CD14-positive monocyte (primary cell): ENCODE data around the gene IL16. TPM values are rescaled to one million over a fixed set of nuclear protein-coding genes. Genes with fewer than 3 reads are reported as not detected.
A peak's percentile ranks its signal among the peaks of the same experiment; 100 is the strongest.

Experiments
- DNase-seq, 3 donors: peaks; one replicate each; pipeline ENCODE4 v3.0.0-alpha.2; 2011 to 2022
- H2AFZ ChIP-seq: 2 replicates; pipeline ENCODE4 v1.6.0; 2012; ENCODE audit warnings: mild to moderate bottlenecking, low read depth, low read length, inconsistent platforms; ENCODE audit not compliant: insufficient read depth, poor library complexity, severe bottlenecking
- H3K27ac ChIP-seq, 2 donors: 1 replicate in 1 of 2; 2 replicates in 1 of 2; pipeline ENCODE4 v1.5.1; 2012 to 2013; ENCODE audit warnings: low read length in 2 of 2, control low read depth in 1 of 2, inconsistent platforms in 1 of 2, low read depth in 1 of 2, mild to moderate bottlenecking in 1 of 2
- H3K27me3 ChIP-seq, 2 donors: one replicate each; pipeline versions ENCODE4 v1.6.0 to v1.6.1; 2011 to 2013; ENCODE audit warnings: low read length in 2 of 2; ENCODE audit not compliant: control insufficient read depth in 2 of 2, insufficient read depth in 2 of 2
- H3K36me3 ChIP-seq, 2 donors: replicated peaks in 1 of 2; 1 replicate in 1 of 2; 2 replicates in 1 of 2; pipeline versions ENCODE4 v1.5.1 to v1.6.1; 2012 to 2013; ENCODE audit warnings: low read length in 2 of 2, control low read depth in 1 of 2, inconsistent platforms in 1 of 2, mild to moderate bottlenecking in 1 of 2; ENCODE audit not compliant: insufficient read depth in 2 of 2, control insufficient read depth in 1 of 2
- H3K4me1 ChIP-seq, 2 donors: 1 replicate in 1 of 2; 2 replicates in 1 of 2; pipeline versions ENCODE4 v1.5.1 to v1.6.1; 2012 to 2013; ENCODE audit warnings: low read length in 2 of 2, control low read depth in 1 of 2, inconsistent platforms in 1 of 2, mild to moderate bottlenecking in 1 of 2, moderate library complexity in 1 of 2; ENCODE audit not compliant: insufficient read depth in 2 of 2, control insufficient read depth in 1 of 2
- H3K4me2 ChIP-seq: replicated peaks from 2 replicates; pipeline ENCODE3; 2012; ENCODE audit warnings: low read length, moderate library complexity, mild to moderate bottlenecking; ENCODE audit not compliant: poor library complexity, severe bottlenecking; ENCODE audit errors: extremely low read depth
- H3K4me3 ChIP-seq, 3 experiments: fragments of 200-600 bp in 1 of 3; sonication (generic) in 1 of 3; replicated peaks in 1 of 3; 1 replicate in 2 of 3; 2 replicates in 1 of 3; pipeline ENCODE4 v1.5.1; 2011 to 2013; ENCODE audit warnings: low read length in 3 of 3, mild to moderate bottlenecking in 3 of 3, control low read depth in 2 of 3, low read depth in 2 of 3, inconsistent platforms in 1 of 3, moderate library complexity in 1 of 3
- H3K79me2 ChIP-seq: 2 replicates; pipeline ENCODE4 v1.6.0; 2012; ENCODE audit warnings: mild to moderate bottlenecking, control low read depth, inconsistent platforms, low read length, moderate library complexity; ENCODE audit not compliant: insufficient read depth
- H3K9ac ChIP-seq: 2 replicates; pipeline ENCODE4 v1.6.0; 2017; ENCODE audit warnings: low read length, mild to moderate bottlenecking; ENCODE audit not compliant: insufficient read depth, poor library complexity, severe bottlenecking
- H3K9me3 ChIP-seq, 2 donors: replicated peaks in 1 of 2; 1 replicate in 1 of 2; 2 replicates in 1 of 2; pipeline versions ENCODE4 v1.5.1 to v1.6.1; 2012 to 2013; ENCODE audit warnings: low read length in 2 of 2, control low read depth in 1 of 2; ENCODE audit not compliant: control insufficient read depth in 1 of 2, insufficient read depth in 1 of 2
- H4K20me1 ChIP-seq: 2 replicates; pipeline ENCODE4 v1.6.0; 2012; ENCODE audit warnings: mild to moderate bottlenecking, low read length, control low read depth, moderate library complexity; ENCODE audit not compliant: insufficient read depth
- H3K27ac Mint-ChIP-seq, 7 donors: one replicate each; pipeline ENCODE4 v1.8.0; 2020; ENCODE audit warnings: mild to moderate bottlenecking in 7 of 7, mixed read lengths in 7 of 7, moderate library complexity in 6 of 7, inconsistent platforms in 2 of 7
- H3K27me3 Mint-ChIP-seq, 3 donors: one replicate each; pipeline ENCODE4 v1.8.0; 2021 to 2022; ENCODE audit warnings: low read depth in 3 of 3, mild to moderate bottlenecking in 3 of 3, mixed read lengths in 3 of 3, moderate library complexity in 3 of 3, inconsistent platforms in 1 of 3
- H3K36me3 Mint-ChIP-seq, 2 donors: one replicate each; pipeline ENCODE4 v1.8.0; 2020; ENCODE audit warnings: mixed read lengths in 2 of 2, inconsistent platforms in 1 of 2, mild to moderate bottlenecking in 1 of 2
- H3K4me1 Mint-ChIP-seq: one replicate; pipeline ENCODE4 v1.8.0; 2020; ENCODE audit warnings: mild to moderate bottlenecking, mixed read lengths
- H3K4me3 Mint-ChIP-seq, 2 donors: one replicate each; pipeline ENCODE4 v1.8.0; 2020; ENCODE audit warnings: mild to moderate bottlenecking in 2 of 2, mixed read lengths in 2 of 2, moderate library complexity in 1 of 2
- H3K9me3 Mint-ChIP-seq, 7 donors: one replicate each; pipeline ENCODE4 v1.8.0; 2020 to 2022; ENCODE audit warnings: mixed read lengths in 7 of 7, mild to moderate bottlenecking in 6 of 7, moderate library complexity in 6 of 7, inconsistent platforms in 2 of 7
- CTCF ChIP-seq: fragments of 200-600 bp; IDR thresholded peaks from one replicate; pipeline ENCODE4 v1.8.0; 2022; ENCODE audit warnings: antibody characterized with exemption, mild to moderate bottlenecking
- WGBS: methylation state at CpG from one replicate; pipeline ENCODE4 v1.1.5; 2013; ENCODE audit warnings: missing lambda C conversion rate; ENCODE audit not compliant: insufficient coverage; 5-methylcytosine and 5-hydroxymethylcytosine counted together
- intact Hi-C, 2 donors: fragments of 100-400 bp; cut with micrococcal nuclease; formaldehyde crosslinking; loops; one replicate each; pipeline versions ENCODE4 v1.15.0 to v1.15.1; 2023
- polyA plus RNA-seq, 3 donors: library from polyadenylated mRNA; depleted of rRNA in 1 of 3; unstranded in 2 of 3; stranded (reverse) in 1 of 3; fragments of 300-500 nt in 2 of 3; fragments of >200 nt in 1 of 3; fragmentation: Illumina TruSeq in 2 of 3; gene quantifications; 1 replicate in 2 of 3; 2 replicates in 1 of 3; pipeline ENCODE4 v1.2.3, GENCODE V29; 2012 to 2021

The IL16 gene
- polyA plus RNA-seq, 3 donors, result 64.8 to 95.1 (median 71.5) TPM

GRCh38 chr15:81299630-81300273 lies 103.1 kb downstream of the IL16 start:
- H3K9me3 Mint-ChIP-seq, result no peaks in the 10 kb centered on the region
- Histone ChIP-seq H2AFZ (no peak overlapping the region), H3K36me3 (peaks cover 35 to 47% of the 10 kb centered on the region in 2 donors), H3K4me2 (peak overlapping the region; percentile 91), H3K79me2 (peaks cover 84% of the 10 kb centered on the region), H3K4me3 (peak overlapping the region; percentile 67 to 91 (median 78)), H3K4me1 (peaks cover 95 to 100% of the 10 kb centered on the region in 2 donors), H3K9me3 (no peaks in the 10 kb centered on the region), H3K9ac (peak overlapping the region; percentile 84), H4K20me1 (peaks cover 69% of the 10 kb centered on the region), H3K27ac (peak overlapping the region; percentile 49 to 97), H3K27me3 (no peaks in the 10 kb centered on the region)
- DNase-seq, result no peak
- 34% methylated on average over 13 of the region's 14 CpGs for WGBS
- H3K4me1 Mint-ChIP-seq, result peaks cover 99% of the 10 kb centered on the region
- no peak for TF ChIP-seq CTCF
- H3K4me3 Mint-ChIP-seq, result peak overlapping the region; percentile 97 to 99
- peak overlapping the region; percentile 98 to 99 (median 99) for H3K27ac Mint-ChIP-seq
- peaks cover 0 to 6% (median 2%) of the 10 kb centered on the region in 3 donors for H3K27me3 Mint-ChIP-seq
- intact Hi-C loops, result loop anchor here in 1 of 2 donors (5.0 to 10.0 kb wide), 3 partner anchors 33 to 1325 kb away; partner anchors contain the start of genes BCL2A1 and TLNRD1
- peaks cover 57 to 68% of the 10 kb centered on the region in 2 donors for H3K36me3 Mint-ChIP-seq

DNA sequence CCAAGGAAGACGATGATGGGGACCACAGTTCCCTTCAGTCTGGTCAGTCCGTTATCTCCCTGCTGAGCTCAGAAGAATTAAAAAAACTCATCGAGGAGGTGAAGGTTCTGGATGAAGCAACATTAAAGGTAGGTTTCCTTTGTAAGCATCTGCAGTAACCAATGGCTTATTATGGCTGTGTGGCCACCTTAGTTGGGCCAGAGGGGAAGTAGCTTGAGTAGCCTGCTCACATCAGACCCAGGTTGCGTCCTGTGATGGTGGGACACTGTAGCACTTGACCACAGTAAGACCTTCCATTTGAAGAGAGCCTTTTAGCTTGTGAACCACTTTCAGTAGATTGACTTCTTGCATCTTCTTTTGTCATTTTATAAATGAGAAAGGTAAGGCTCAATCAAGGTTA lies 104.7 kb downstream of the IL16 start:
- H3K4me2 ChIP-seq, result peak overlapping the region; percentile 91
- peaks cover 52 to 63% of the 10 kb centered on the region in 2 donors for H3K36me3 ChIP-seq
- 87% methylated on average over 4 of the region's 4 CpGs for WGBS
- Mint-ChIP-seq H3K27ac (peak overlapping the region; percentile 97 to 99 (median 99)), H3K9me3 (no peaks in the 10 kb centered on the region), H3K4me3 (peak overlapping the region; percentile 65 to 99), H3K4me1 (peaks cover 92% of the 10 kb centered on the region), H3K27me3 (peaks cover 0 to 2% (median 0%) of the 10 kb centered on the region in 3 donors), H3K36me3 (peaks cover 73 to 85% of the 10 kb centered on the region in 2 donors)
- peak overlapping the region; percentile 94 to 95 for H3K27ac ChIP-seq
- DNase-seq, result no peak
- H3K79me2 ChIP-seq, result peaks cover 87% of the 10 kb centered on the region
- no peak overlapping the region for H2AFZ ChIP-seq
- peaks cover 85 to 93% of the 10 kb centered on the region in 2 donors for H3K4me1 ChIP-seq
- no peaks in the 10 kb centered on the region for H3K9me3 ChIP-seq
- peak overlapping the region in 1 of 3 experiments; percentile 91 for H3K4me3 ChIP-seq
- intact Hi-C loops, result loop anchor here in 1 of 2 donors (10.0 kb wide), 1 partner anchor 1327 kb away; the partner anchor contains the start of gene BCL2A1
- H3K9ac ChIP-seq, result peak overlapping the region; percentile 55
- TF ChIP-seq CTCF, result no peak
- no peaks in the 10 kb centered on the region for H3K27me3 ChIP-seq
- peaks cover 85% of the 10 kb centered on the region for H4K20me1 ChIP-seq
